Mesenchymal stem cell (in vitro differentiated cells and primary cell): Measurements from ENCODE around the gene CLHC1.
A peak's percentile ranks its signal among the peaks of the same experiment; 100 is the strongest.
"Not testable (repeated sequence)": the region's sequence is repeated elsewhere in the genome, so short reads cannot be mapped to it uniquely, and the experiment has no call there.

ENCODE experiments used
- DNase-seq: peaks from one replicate; pipeline ENCODE4 v3.0.0-alpha.2; 2013
- H2AFZ ChIP-seq: one replicate; pipeline ENCODE4 v1.6.1; 2013; ENCODE audit warnings: low read depth, mild to moderate bottlenecking, control low read depth, inconsistent platforms, low read length, moderate library complexity
- H2AK5ac ChIP-seq: 2 replicates; pipeline ENCODE4 v1.6.1; 2013; ENCODE audit warnings: low read length, moderate library complexity, mild to moderate bottlenecking, inconsistent platforms; ENCODE audit not compliant: severe bottlenecking
- H2BK120ac ChIP-seq: one replicate; pipeline ENCODE4 v1.6.1; 2013; ENCODE audit warnings: low read depth, mild to moderate bottlenecking, inconsistent platforms, low read length, moderate library complexity
- H2BK12ac ChIP-seq, 2 experiments: one replicate each; pipeline ENCODE4 v1.6.1; 2013; ENCODE audit warnings: inconsistent platforms in 2 of 2, low read length in 2 of 2, mild to moderate bottlenecking in 2 of 2, moderate library complexity in 2 of 2, control low read depth in 1 of 2
- H2BK15ac ChIP-seq: one replicate; pipeline ENCODE4 v1.6.1; 2013; ENCODE audit warnings: mild to moderate bottlenecking, low read depth, inconsistent platforms; ENCODE audit not compliant: poor library complexity, severe bottlenecking
- H2BK5ac ChIP-seq: 2 replicates; pipeline ENCODE4 v1.6.1; 2013; ENCODE audit warnings: low read depth, mild to moderate bottlenecking, low read length, control low read depth, inconsistent platforms; ENCODE audit not compliant: poor library complexity, severe bottlenecking
- H3K14ac ChIP-seq, 2 experiments: one replicate each; pipeline ENCODE4 v1.6.1; 2013; ENCODE audit warnings: inconsistent platforms in 2 of 2, low read length in 2 of 2, control low read depth in 1 of 2, mild to moderate bottlenecking in 1 of 2, moderate library complexity in 1 of 2
- H3K18ac ChIP-seq, 2 experiments: one replicate each; pipeline ENCODE4 v1.6.1; 2013; ENCODE audit warnings: inconsistent platforms in 2 of 2, low read length in 2 of 2, control low read depth in 1 of 2, low read depth in 1 of 2, mild to moderate bottlenecking in 1 of 2
- H3K23ac ChIP-seq, 2 experiments: one replicate each; pipeline ENCODE4 v1.6.1; 2013; ENCODE audit warnings: inconsistent platforms in 2 of 2, low read length in 2 of 2, mild to moderate bottlenecking in 2 of 2, moderate library complexity in 2 of 2, control low read depth in 1 of 2
- H3K27ac ChIP-seq: 2 replicates; pipeline ENCODE4 v1.5.1; 2013; ENCODE audit warnings: mild to moderate bottlenecking, moderate library complexity, low read length, control low read depth, inconsistent platforms; ENCODE audit not compliant: poor library complexity, severe bottlenecking
- H3K27me3 ChIP-seq, 2 experiments: 2 replicates each; pipeline versions ENCODE4 v1.6.1 to v1.7.0; 2013; ENCODE audit warnings: low read length in 2 of 2, mild to moderate bottlenecking in 2 of 2, moderate library complexity in 2 of 2, control low read depth in 1 of 2, inconsistent platforms in 1 of 2; ENCODE audit not compliant: control insufficient read depth in 1 of 2, insufficient read depth in 1 of 2
- H3K36me3 ChIP-seq, 2 experiments: 2 replicates each; pipeline versions ENCODE4 v1.6.1 to v1.7.0; 2013; ENCODE audit warnings: low read length in 2 of 2, control low read depth in 1 of 2, inconsistent platforms in 1 of 2, low read depth in 1 of 2, mild to moderate bottlenecking in 1 of 2; ENCODE audit not compliant: insufficient read depth in 2 of 2, control insufficient read depth in 1 of 2
- H3K4ac ChIP-seq, 2 experiments: one replicate each; pipeline ENCODE4 v1.6.1; 2013; ENCODE audit warnings: inconsistent platforms in 2 of 2, low read length in 2 of 2, mild to moderate bottlenecking in 2 of 2, moderate library complexity in 2 of 2, control low read depth in 1 of 2, low read depth in 1 of 2
- H3K4me1 ChIP-seq: 2 replicates; pipeline ENCODE4 v1.6.1; 2013; ENCODE audit warnings: low read depth, low read length, control low read depth; ENCODE audit not compliant: control insufficient read depth, insufficient read depth
- H3K4me2 ChIP-seq: 2 replicates; pipeline ENCODE4 v1.6.1; 2013; ENCODE audit warnings: low read length, mild to moderate bottlenecking, inconsistent platforms; ENCODE audit not compliant: poor library complexity, severe bottlenecking
- H3K4me3 ChIP-seq, 2 experiments: 2 replicates each; pipeline versions ENCODE4 v1.5.1 to v1.7.0; 2013; ENCODE audit warnings: low read length in 2 of 2, mild to moderate bottlenecking in 2 of 2, control low read depth in 1 of 2, low read depth in 1 of 2; ENCODE audit not compliant: insufficient read depth in 1 of 2
- H3K79me1 ChIP-seq: replicated peaks from 2 replicates; pipeline ENCODE4 v1.6.1; 2013; ENCODE audit warnings: mild to moderate bottlenecking, control low read depth, low read length, inconsistent platforms; ENCODE audit not compliant: poor library complexity, severe bottlenecking
- H3K9ac ChIP-seq: 2 replicates; pipeline ENCODE4 v1.7.0; 2013; ENCODE audit warnings: mild to moderate bottlenecking, low read length, moderate library complexity
- H3K9me3 ChIP-seq: 2 replicates; pipeline ENCODE4 v1.7.0; 2013; ENCODE audit warnings: mild to moderate bottlenecking, low read length; ENCODE audit not compliant: control insufficient read depth
- H4K8ac ChIP-seq: one replicate; pipeline ENCODE4 v1.6.1; 2013; ENCODE audit warnings: inconsistent platforms, mild to moderate bottlenecking, low read length, moderate library complexity
- H4K91ac ChIP-seq: one replicate; pipeline ENCODE4 v1.6.1; 2013; ENCODE audit warnings: mild to moderate bottlenecking, low read length, inconsistent platforms
- WGBS: methylation state at CpG from one replicate; pipeline ENCODE4 v1.1.7; 2013; ENCODE audit warnings: mixed read lengths; 5-methylcytosine and 5-hydroxymethylcytosine counted together

Gene CLHC1

GRCh38 chr2:55279214-55279835, 47.2 kb upstream of the CLHC1 start:
- not testable (repeated sequence) for H3K23ac ChIP-seq, H2BK5ac ChIP-seq, H3K4me2 ChIP-seq, H4K8ac ChIP-seq, H2AK5ac ChIP-seq, H3K4me1 ChIP-seq, H3K36me3 ChIP-seq, H3K79me1 ChIP-seq, DNase-seq, H3K27ac ChIP-seq, H2AFZ ChIP-seq, H3K4ac ChIP-seq, H3K9me3 ChIP-seq, H2BK15ac ChIP-seq, H3K27me3 ChIP-seq, H3K9ac ChIP-seq, H3K4me3 ChIP-seq, H3K14ac ChIP-seq, H3K18ac ChIP-seq, H4K91ac ChIP-seq, H2BK120ac ChIP-seq, H2BK12ac ChIP-seq
- 22% methylated on average over 6 of the region's 10 CpGs for WGBS

- no peak overlapping the region for H4K8ac ChIP-seq
- no peak overlapping the region for H2BK15ac ChIP-seq
- no peak overlapping the region for H2BK5ac ChIP-seq
- no peaks in the 10 kb centered on the region for H3K9me3 ChIP-seq
- H4K91ac ChIP-seq: no peak overlapping the region
- H3K27ac ChIP-seq: no peak overlapping the region
- H3K4me1 ChIP-seq: peaks cover 3% of the 10 kb centered on the region
- H3K79me1 ChIP-seq: no peaks in the 10 kb centered on the region
- no peak overlapping the region for H3K9ac ChIP-seq
- H3K36me3 ChIP-seq: peaks cover 0 to 5% of the 10 kb centered on the region in 2 experiments
- H3K4me2 ChIP-seq: no peak overlapping the region
- H2BK12ac ChIP-seq: no peak overlapping the region
- no peak overlapping the region for H2BK120ac ChIP-seq
- H3K4me3 ChIP-seq: no peak overlapping the region
- H3K14ac ChIP-seq: no peak overlapping the region
- H3K23ac ChIP-seq: no peak overlapping the region
- no peak overlapping the region for H2AK5ac ChIP-seq
- no peak overlapping the region for H3K18ac ChIP-seq
- no peaks in the 10 kb centered on the region for H3K27me3 ChIP-seq
- H2AFZ ChIP-seq: no peak overlapping the region
- H3K4ac ChIP-seq: no peak overlapping the region
- 80% methylated on average over 2 of the region's 3 CpGs for WGBS
- DNase-seq: no peak
These were observed 45.2 kb upstream of the CLHC1 start for GRCh38 chr2:55277310-55277709.

- WGBS: 100% methylated on average over 2 of the region's 2 CpGs
These were observed 42.3 kb upstream of the CLHC1 start for GRCh38 chr2:55274346-55274745.

GRCh38 chr2:55269645-55269990, 37.5 kb upstream of the CLHC1 start:
- Histone ChIP-seq H2AK5ac (no peak overlapping the region), H3K36me3 (peaks cover 7 to 26% of the 10 kb centered on the region in 2 experiments), H2AFZ (peak overlapping the region; percentile 85), H3K23ac (no peak overlapping the region), H3K9me3 (no peaks in the 10 kb centered on the region), H3K4me3 (peak overlapping the region; percentile 22 to 94), H2BK120ac (no peak overlapping the region), H3K79me1 (peaks cover 3% of the 10 kb centered on the region), H3K27ac (peak overlapping the region; percentile 63), H2BK12ac (no peak overlapping the region), H2BK15ac (no peak overlapping the region), H4K91ac (no peak overlapping the region), H3K9ac (peak overlapping the region; percentile 97), H4K8ac (peak overlapping the region; percentile 90), H3K4ac (peak overlapping the region in 1 of 2 experiments; percentile 40), H3K27me3 (no peaks in the 10 kb centered on the region), H3K4me1 (peaks cover 2% of the 10 kb centered on the region), H3K4me2 (peak overlapping the region; percentile 82), H3K14ac (no peak overlapping the region), H2BK5ac (no peak overlapping the region), H3K18ac (peak overlapping the region in 1 of 2 experiments; percentile 59)
- DNase-seq: peak; percentile 25
- WGBS: 83% methylated on average over 7 of the region's 7 CpGs

More at GRCh38 chr2:55274346-55274745, 42.3 kb upstream of the CLHC1 start:
- H3K27me3 ChIP-seq, H3K9ac ChIP-seq, H2BK120ac ChIP-seq, H3K4me3 ChIP-seq, H2BK5ac ChIP-seq, H2AK5ac ChIP-seq, H4K91ac ChIP-seq, H3K4ac ChIP-seq, H3K4me2 ChIP-seq, H3K9me3 ChIP-seq, H4K8ac ChIP-seq, H3K36me3 ChIP-seq, H2BK15ac ChIP-seq, H3K79me1 ChIP-seq, H2BK12ac ChIP-seq, H3K27ac ChIP-seq, H3K18ac ChIP-seq, H3K14ac ChIP-seq, H3K23ac ChIP-seq, DNase-seq, H2AFZ ChIP-seq, H3K4me1 ChIP-seq: not testable (repeated sequence)
